HepG2 (cell line): ENCODE data around the gene CST11. TPM values are rescaled to one million over a fixed set of nuclear protein-coding genes. Genes with fewer than 3 reads are reported as not detected.

Experiments
- AGO1 ChIP-seq: fragments of 200-400 bp; formaldehyde crosslinking; IDR thresholded peaks from 2 replicates; pipeline ENCODE4 v1.6.1; 2017; ENCODE audit warnings: mild to moderate bottlenecking, low read depth, low read length, moderate library complexity; ENCODE audit not compliant: poor library complexity, severe bottlenecking
- AHDC1 ChIP-seq: sonication (generic); formaldehyde crosslinking; IDR thresholded peaks from 2 replicates; pipeline ENCODE4 v1.5.1; 2020; ENCODE audit warnings: mild to moderate bottlenecking, missing genetic modification reagents, borderline replicate concordance
- BORCS8-MEF2B ChIP-seq: sonication (generic); formaldehyde crosslinking; IDR thresholded peaks from 2 replicates; pipeline ENCODE4 v1.8.0; 2022; ENCODE audit warnings: mild to moderate bottlenecking, missing genetic modification reagents
- FIP1L1 ChIP-seq: fragments of 200-400 bp; formaldehyde crosslinking; IDR thresholded peaks from 2 replicates; pipeline ENCODE4 v1.6.1; 2018; ENCODE audit warnings: low read depth, mild to moderate bottlenecking, low read length, moderate library complexity, borderline replicate concordance; ENCODE audit not compliant: insufficient read depth
- HNRNPL ChIP-seq: fragments of 200-400 bp; formaldehyde crosslinking; IDR thresholded peaks from 2 replicates; pipeline ENCODE4 v1.6.1; 2017; ENCODE audit warnings: mild to moderate bottlenecking, low read depth, low read length
- MAFG ChIP-seq: sonication (generic); formaldehyde crosslinking; IDR thresholded peaks from 2 replicates; pipeline ENCODE4 v1.5.1; 2020; ENCODE audit warnings: mild to moderate bottlenecking, missing genetic modification reagents
- MEIS2 ChIP-seq: sonication (generic); formaldehyde crosslinking; IDR thresholded peaks from 2 replicates; pipeline ENCODE4 v1.9.0; 2021; ENCODE audit warnings: mild to moderate bottlenecking, missing genetic modification reagents
- MLX ChIP-seq: IDR thresholded peaks from 2 replicates; pipeline ENCODE4 v1.6.1; 2016
- RFX1 ChIP-seq: fragments of 450-650 bp; IDR thresholded peaks from 2 replicates; pipeline ENCODE4 v1.6.1; 2017
- ZNF333 ChIP-seq: sonication (generic); formaldehyde crosslinking; IDR thresholded peaks from 2 replicates; pipeline ENCODE4 v1.4.0; 2020; ENCODE audit warnings: mild to moderate bottlenecking, missing genetic modification reagents, borderline replicate concordance
- ZNF563 ChIP-seq: sonication (generic); formaldehyde crosslinking; IDR thresholded peaks from 2 replicates; pipeline ENCODE4 v1.8.0; 2022; ENCODE audit warnings: mild to moderate bottlenecking, moderate library complexity, missing genetic modification reagents
- ZNF605 ChIP-seq: sonication (generic); formaldehyde crosslinking; IDR thresholded peaks from 2 replicates; pipeline ENCODE4 v1.8.0; 2022; ENCODE audit warnings: mild to moderate bottlenecking, missing genetic modification reagents
- ZNF660 ChIP-seq: sonication (generic); formaldehyde crosslinking; IDR thresholded peaks from 2 replicates; pipeline ENCODE4 v1.5.1; 2020; ENCODE audit warnings: mild to moderate bottlenecking, low read depth, missing genetic modification reagents, borderline replicate concordance
- ZNF672 ChIP-seq: sonication (generic); formaldehyde crosslinking; IDR thresholded peaks from 2 replicates; pipeline ENCODE4 v1.8.1; 2022; ENCODE audit warnings: missing genetic modification reagents
- ZZZ3 ChIP-seq: sonication (generic); formaldehyde crosslinking; IDR thresholded peaks from 2 replicates; pipeline ENCODE4 v1.4.0; 2020; ENCODE audit warnings: missing genetic modification reagents, mild to moderate bottlenecking, borderline replicate concordance
- polyA plus RNA-seq, 8 experiments: library from polyadenylated mRNA; depleted of rRNA in 3 of 8; stranded (reverse) in 7 of 8; unstranded in 1 of 8; fragments of >200 nt; fragmentation: Illumina TruSeq in 4 of 8; extraction: Trizol in 4 of 8; gene quantifications; 2 replicates each; pipeline versions ENCODE4 v1.2.1 to v1.2.3, GENCODE V29; 2011 to 2016; ENCODE audit warnings: low read depth in 4 of 8, missing spikeins in 1 of 8, mixed read lengths in 1 of 8; ENCODE audit not compliant: insufficient read depth in 1 of 8
- total RNA-seq, 5 experiments: library from RNA; depleted of rRNA; stranded (reverse); fragments of >200 nt; fragmentation: Illumina TruSeq; extraction: Trizol; gene quantifications; 2 replicates each; pipeline ENCODE4 v1.2.3, GENCODE V29; 2016; ENCODE audit warnings: low read depth in 1 of 5
- TF ChIP-seq, protein P1 (sequence below): sonication (generic); formaldehyde crosslinking; IDR thresholded peaks from 2 replicates; pipeline ENCODE4 v1.5.0; 2020; ENCODE audit warnings: mild to moderate bottlenecking, low read depth, missing genetic modification reagents, borderline replicate concordance
- TF ChIP-seq, protein P2 (sequence below): sonication (generic); formaldehyde crosslinking; IDR thresholded peaks from 2 replicates; pipeline ENCODE4 v1.4.0; 2020; ENCODE audit warnings: missing genetic modification reagents, mild to moderate bottlenecking, borderline replicate concordance
- TF ChIP-seq, protein P3 (sequence below): sonication (generic); formaldehyde crosslinking; IDR thresholded peaks from 2 replicates; pipeline ENCODE4 v1.4.0; 2020; ENCODE audit warnings: mild to moderate bottlenecking, missing genetic modification reagents

CST11 gene
- total and polyA plus RNA-seq, 2 of the 13 experiments (the other 11 are each of a cell fraction or from before 2014, with no cell fraction given) = not detected

- TF ChIP-seq, protein P1, sequence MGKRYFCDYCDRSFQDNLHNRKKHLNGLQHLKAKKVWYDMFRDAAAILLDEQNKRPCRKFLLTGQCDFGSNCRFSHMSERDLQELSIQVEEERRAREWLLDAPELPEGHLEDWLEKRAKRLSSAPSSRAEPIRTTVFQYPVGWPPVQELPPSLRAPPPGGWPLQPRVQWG (CRISPR knock-in tag) = no peak
- no peak; the same call in 1 of the 2 replicates for TF ChIP-seq BORCS8-MEF2B (CRISPR knock-in tag)
- TF ChIP-seq AHDC1 = no peak
- TF ChIP-seq ZNF605 (CRISPR knock-in tag) = 0 out of 2 replicates have a peak, but pooled peaks have one; percentile 17
- TF ChIP-seq MEIS2 (CRISPR knock-in tag) = 0 out of 2 replicates have a peak, but pooled peaks have one; percentile 67
- TF ChIP-seq ZNF333 = no peak
- TF ChIP-seq, protein P2, sequence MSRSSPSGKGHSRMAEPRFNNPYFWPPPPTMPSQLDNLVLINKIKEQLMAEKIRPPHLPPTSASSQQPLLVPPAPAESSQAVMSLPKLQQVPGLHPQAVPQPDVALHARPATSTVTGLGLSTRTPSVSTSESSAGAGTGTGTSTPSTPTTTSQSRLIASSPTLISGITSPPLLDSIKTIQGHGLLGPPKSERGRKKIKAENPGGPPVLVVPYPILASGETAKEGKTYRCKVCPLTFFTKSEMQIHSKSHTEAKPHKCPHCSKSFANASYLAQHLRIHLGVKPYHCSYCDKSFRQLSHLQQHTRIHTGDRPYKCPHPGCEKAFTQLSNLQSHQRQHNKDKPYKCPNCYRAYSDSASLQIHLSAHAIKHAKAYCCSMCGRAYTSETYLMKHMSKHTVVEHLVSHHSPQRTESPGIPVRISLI = peak; percentile 80
- no peak for TF ChIP-seq FIP1L1
- no peak for TF ChIP-seq AGO1
- TF ChIP-seq HNRNPL = peak; percentile 81; the same call in 1 of the 2 replicates
- TF ChIP-seq MLX (CRISPR knock-in tag) = no peak
- no peak for TF ChIP-seq RFX1
- TF ChIP-seq, protein P3, sequence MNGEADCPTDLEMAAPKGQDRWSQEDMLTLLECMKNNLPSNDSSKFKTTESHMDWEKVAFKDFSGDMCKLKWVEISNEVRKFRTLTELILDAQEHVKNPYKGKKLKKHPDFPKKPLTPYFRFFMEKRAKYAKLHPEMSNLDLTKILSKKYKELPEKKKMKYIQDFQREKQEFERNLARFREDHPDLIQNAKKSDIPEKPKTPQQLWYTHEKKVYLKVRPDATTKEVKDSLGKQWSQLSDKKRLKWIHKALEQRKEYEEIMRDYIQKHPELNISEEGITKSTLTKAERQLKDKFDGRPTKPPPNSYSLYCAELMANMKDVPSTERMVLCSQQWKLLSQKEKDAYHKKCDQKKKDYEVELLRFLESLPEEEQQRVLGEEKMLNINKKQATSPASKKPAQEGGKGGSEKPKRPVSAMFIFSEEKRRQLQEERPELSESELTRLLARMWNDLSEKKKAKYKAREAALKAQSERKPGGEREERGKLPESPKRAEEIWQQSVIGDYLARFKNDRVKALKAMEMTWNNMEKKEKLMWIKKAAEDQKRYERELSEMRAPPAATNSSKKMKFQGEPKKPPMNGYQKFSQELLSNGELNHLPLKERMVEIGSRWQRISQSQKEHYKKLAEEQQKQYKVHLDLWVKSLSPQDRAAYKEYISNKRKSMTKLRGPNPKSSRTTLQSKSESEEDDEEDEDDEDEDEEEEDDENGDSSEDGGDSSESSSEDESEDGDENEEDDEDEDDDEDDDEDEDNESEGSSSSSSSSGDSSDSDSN (CRISPR knock-in tag) = peak; percentile 74; the same call in 1 of the 2 replicates
- TF ChIP-seq ZZZ3 = no peak
- TF ChIP-seq MAFG (CRISPR knock-in tag) = no peak
- no peak for TF ChIP-seq ZNF563 (CRISPR knock-in tag)
- TF ChIP-seq ZNF672 = no peak
- no peak for TF ChIP-seq ZNF660
Measured at GRCh38 chr20:23435626-23436539, 16.8 kb downstream of the CST11 start (continued).
